Dedifferentiated amniotic fluid mesenchymal stem cell (primary cell): ENCODE measurements around the gene NHERF2.

Source experiments
- DNase-seq: peaks from one replicate; pipeline ENCODE4 v3.0.0-alpha.2; 2016; ENCODE audit errors: extremely low spot score

Gene NHERF2

GRCh38 chr16:2026461-2027023 lies at the start of gene NHERF2:
NHERF2 (plus strand) TSS chr16:2026902; CDS start chr16:2027006, 104 bp downstream.
- no peak for DNase-seq

GRCh38 chr16:1976951-1977874 lies 49.5 kb upstream of the NHERF2 start:
- no peak for DNase-seq

GRCh38 chr16:1977875-1978268 lies 48.8 kb upstream of the NHERF2 start:
- no peak for DNase-seq

- DNase-seq, result no peak
Observed at GRCh38 chr16:1978476-1979120, 48.1 kb upstream of the NHERF2 start.

- DNase-seq, result no peak
Observed at GRCh38 chr16:1979271-1980029, 47.3 kb upstream of the NHERF2 start.

- DNase-seq, result no peak
Observed at GRCh38 chr16:1980030-1980769, 46.5 kb upstream of the NHERF2 start.

- no peak for DNase-seq
Observed at GRCh38 chr16:1980770-1981087, 46.0 kb upstream of the NHERF2 start.

- DNase-seq, result no peak
Observed at GRCh38 chr16:1981398-1981836, 45.3 kb upstream of the NHERF2 start, which contains the start of gene NOXO1. NOXO1 (minus strand) TSS chr16:1981469; CDS start chr16:1981179, 290 bp downstream.

- no peak for DNase-seq
Observed at GRCh38 chr16:1982013-1982433, 44.7 kb upstream of the NHERF2 start.

GRCh38 chr16:1982991-1983543 lies 43.6 kb upstream of the NHERF2 start:
- DNase-seq, result no peak

GRCh38 chr16:1983544-1984346 lies 43.0 kb upstream of the NHERF2 start, which contains the start of gene GFER:
GFER (plus strand) TSS chr16:1984193; CDS start chr16:1984219, 26 bp downstream.
- DNase-seq, result peak; percentile 78

GRCh38 chr16:1984347-1985225 lies 42.1 kb upstream of the NHERF2 start:
- DNase-seq, result no peak

- no peak for DNase-seq
Observed at GRCh38 chr16:1985466-1986150, 41.1 kb upstream of the NHERF2 start.

- no peak for DNase-seq
Observed at GRCh38 chr16:1987198-1987597, 39.5 kb upstream of the NHERF2 start.

GRCh38 chr16:1989209-1990100 lies 37.2 kb upstream of the NHERF2 start, which contains the start of gene SYNGR3:
SYNGR3 (plus strand) TSS chr16:1989970; CDS start chr16:1990103, 133 bp downstream.
- no peak for DNase-seq

GRCh38 chr16:1990101-1990350 lies 36.7 kb upstream of the NHERF2 start:
- no peak for DNase-seq

- DNase-seq, result no peak
Observed at GRCh38 chr16:1990351-1991134, 36.2 kb upstream of the NHERF2 start.
